UCSD-AML1 (cell line): Measurements from ENCODE around the gene MAP7.

Source experiments
- DNase-seq: peaks from one replicate; lab custom pipeline; 2025; ENCODE audit not compliant: unreplicated experiment; lab: John Stamatoyannopoulos, UW

Gene MAP7

DNA sequence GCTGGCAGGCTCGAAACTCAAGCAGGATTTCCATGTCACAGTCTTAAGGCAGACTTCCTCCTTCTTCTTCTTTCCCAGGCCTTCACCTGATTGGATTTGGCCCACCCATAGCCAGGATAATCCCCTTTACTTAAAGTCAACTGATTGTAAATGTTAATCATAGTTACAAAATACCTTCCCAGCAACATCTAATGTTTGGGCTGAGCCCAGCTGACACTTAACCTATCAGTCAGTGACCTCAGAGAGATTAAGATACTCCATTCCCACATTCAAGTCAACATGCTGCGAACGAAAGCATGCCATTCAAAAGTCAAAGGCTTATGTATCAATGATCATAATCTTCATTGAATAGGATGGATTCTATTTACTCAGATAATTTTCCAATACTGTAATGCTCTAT, 16.0 kb downstream of the MAP7 start:
- DNase-seq, result no peak

DNA sequence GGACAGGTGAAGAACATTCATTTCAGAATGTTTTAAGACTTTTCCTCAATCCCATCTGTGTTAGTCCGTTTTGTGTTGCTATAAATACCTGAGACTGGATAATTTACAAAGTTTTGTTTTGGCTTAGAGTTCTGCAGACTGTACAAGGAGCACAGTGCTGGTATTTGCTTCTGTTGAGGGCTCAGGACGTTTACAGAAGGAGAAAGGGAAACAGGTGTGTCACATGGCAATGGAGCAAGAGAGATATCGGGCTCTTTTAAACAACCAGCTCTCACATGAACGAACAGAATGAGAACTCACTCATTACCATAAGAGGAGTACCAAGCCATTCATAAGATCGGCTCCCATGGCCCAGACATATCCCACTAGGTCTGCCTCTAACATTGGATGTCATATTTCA, 16.7 kb downstream of the MAP7 start:
- no peak for DNase-seq

DNA sequence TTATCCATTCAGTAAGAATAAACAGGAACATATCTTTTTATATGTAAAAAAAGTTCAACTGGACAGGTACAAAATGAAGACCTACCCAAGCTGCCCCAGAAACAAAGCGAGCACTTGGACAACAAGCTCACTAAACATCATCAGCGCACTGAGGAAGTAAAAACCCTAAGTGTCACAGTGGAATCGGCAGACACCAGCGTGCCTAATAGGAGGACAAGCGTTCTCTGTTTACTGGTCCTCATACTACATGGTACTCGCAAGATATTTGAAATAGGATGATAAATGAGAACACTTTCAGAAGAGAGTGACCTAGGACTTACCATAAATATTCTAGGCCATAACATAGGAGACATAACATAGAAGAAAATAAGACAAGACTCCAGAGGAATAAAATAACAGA, 18.2 kb downstream of the MAP7 start:
- DNase-seq, result no peak

DNA sequence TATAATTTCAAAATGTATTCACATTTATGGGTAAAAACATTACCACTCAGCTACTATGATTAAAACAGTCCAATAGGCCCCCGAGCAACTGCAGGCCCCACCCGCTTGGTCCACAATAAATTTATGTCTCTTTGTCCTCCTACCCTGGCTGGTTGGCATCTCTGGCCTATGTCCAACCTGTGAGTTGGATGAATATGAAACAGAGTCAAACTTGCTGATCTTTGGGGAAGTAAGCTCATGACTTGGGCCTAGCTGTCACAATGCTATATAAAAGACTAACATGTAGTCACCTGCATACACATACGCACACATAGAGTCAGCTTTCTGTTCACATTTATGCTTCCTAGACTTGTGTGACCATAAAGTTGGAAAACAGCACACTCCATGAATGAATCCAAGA, 20.5 kb downstream of the MAP7 start:
- no peak for DNase-seq

DNA sequence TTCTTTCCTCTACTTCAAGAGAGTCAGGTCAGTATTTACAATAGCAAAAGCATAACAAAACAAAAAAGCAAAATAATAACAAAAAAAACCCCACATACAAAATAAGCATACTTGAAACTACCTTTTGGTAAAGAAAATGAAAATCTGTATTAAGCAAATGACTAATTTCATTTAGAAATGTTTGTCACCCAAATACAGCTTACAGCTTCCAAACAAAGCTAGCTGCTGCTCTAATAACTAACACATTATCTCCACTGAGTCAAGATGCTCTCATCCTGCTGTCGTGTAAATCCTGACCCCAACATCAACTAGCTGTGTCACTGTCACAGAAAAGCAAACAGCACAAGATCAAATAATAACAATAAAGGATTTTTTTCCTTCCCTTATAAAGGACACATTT, 21.7 kb downstream of the MAP7 start:
- no peak for DNase-seq

DNA sequence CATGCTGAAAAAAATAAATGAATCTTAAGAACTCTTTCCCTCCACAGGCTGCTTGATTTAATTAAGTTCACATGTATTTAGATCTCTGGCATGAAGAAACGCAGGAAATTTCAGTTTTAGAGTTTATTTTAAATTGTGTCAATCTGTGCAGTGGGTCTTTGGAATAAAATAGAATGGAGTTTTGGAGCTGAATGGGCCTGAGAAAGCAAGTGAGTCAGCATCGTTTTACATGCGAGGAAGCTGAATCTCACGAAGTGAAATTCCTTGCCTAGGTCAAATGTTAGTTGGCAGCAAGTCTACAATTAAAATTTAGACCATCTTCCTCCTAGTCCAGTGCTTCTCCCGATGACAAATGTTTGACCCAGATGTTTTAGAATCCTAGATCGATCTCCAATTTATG, 22.4 kb downstream of the MAP7 start:
- no peak for DNase-seq

DNA sequence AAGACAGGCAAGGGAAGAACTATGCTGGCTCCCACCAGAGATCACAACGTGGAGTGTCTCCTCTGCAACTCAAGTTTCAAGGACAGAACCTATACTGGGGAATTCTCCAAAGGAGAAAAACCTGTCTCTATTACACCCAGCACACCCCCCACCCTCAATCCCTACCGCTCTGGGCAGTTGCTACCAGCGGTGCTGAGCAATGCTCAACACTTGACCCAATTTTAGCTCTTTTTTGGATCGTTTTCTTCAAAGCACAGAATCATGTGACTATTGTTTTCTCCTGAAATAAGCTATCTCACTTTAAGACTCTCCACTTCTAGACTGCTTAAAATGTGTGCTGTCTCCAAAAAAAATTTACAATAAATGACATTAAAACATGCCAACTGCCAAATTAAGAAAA, 23.3 kb downstream of the MAP7 start:
- DNase-seq, result no peak

DNA sequence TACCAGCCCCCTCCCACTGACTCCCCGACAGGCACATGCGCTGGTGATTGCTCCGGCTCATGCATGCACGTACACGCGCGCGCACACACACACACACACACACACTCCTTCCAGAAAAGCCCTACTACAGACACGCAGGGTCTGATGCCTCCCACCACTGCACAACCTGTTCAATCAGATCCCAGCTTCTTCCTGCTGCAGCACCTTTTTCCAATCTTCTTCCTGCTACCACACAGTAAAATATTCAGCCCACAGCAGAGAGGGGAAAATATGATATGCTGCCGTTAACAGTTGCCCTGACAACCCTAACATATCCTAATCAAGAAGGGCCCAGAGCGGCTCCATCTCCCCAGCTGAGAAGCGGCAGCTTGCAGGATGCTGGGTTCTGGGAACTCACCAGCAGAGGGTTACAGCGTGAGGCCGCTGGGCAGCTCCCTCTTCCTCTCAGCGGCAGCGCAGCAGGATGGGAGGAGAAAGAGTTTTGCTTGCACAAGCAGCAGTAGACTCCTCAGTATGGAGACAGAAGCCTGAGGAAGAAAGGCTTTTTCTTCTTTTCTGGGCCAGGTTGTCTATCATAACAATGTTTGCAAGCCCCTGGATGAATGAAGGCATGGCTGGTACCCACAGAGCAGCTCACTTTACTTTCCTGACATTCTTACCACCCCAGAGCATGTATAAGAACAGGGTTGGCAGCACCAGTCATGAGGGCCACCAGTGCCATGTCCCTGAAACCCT, 23.9 kb downstream of the MAP7 start:
- peak; percentile 80 for DNase-seq

DNA sequence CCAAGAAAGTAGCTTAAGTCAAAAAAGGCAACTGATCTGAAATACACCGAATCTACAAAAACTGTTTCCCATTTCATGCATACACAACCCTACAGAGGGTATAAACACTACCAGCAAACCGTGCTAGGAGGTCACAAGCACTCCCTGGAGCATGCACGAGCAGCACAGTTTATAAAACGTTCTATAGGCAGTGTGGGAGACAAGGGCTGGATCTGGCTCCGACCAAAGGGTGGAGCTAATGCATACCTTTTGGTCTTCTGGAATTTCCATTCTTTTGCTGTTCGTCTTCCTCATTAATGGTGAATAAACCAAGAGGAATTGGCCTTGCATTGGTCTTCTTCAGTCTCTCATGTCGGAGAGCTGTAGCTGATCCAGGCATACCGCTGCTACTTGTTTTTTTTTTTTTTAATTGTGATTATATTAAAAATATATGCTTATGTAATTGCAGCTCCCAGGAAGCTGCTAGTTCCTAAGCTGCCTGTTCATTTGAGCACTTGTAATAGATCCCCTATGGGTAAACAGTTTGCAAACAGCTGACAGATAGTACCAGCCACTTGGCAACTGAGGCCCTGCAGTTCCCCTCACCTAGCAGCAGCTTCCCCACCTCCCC, 24.5 kb downstream of the MAP7 start:
- peak; percentile 18 for DNase-seq

DNA sequence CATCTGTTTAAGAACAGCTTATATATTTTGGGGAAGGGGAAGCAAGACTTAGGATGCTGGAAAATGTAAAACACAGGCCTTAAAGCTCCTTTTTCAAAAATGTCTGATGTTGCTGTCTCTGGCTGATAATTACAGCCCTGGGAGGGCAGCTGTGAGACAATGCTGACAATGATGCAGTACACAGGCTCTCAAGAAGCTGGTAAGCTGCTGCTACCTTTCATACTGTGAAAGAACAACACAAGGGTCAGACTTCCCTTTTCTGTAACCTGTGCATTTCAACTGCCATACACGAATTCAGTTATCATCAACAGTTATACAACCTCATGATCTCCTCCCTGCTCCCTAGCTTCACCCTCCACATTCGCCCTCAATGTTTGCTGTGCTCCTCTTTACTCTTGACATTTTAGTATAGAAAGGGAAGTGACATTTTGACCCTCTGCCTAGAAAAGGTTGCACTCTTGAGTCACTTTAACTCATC, 25.2 kb downstream of the MAP7 start:
- DNase-seq, result no peak

DNA sequence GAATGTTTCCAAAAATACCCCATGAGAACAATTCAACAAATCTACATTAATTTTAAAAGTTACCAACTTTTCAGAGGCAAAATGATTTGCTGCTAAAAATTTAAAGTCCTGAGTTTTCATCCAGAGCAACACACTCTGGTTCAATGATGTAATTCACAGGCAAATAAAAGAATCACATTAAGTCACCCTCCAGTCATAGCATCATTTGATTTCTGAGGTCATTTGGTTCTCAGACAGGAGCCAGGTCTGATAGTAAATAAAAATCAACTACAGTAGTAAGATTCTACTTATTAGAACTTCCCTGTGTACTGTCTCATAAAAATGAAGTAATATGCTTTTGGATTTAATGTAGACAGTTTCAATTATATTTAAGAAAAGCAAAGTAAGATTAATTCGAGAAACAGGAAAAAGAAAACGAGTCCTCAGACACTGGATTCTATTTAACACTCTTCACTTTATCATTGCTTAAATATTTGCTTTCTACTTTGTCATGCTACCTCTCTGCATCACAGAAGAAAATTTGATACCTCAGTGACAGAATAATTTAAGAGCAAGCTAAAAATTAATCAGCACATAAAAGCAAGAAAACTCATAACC, 25.8 kb downstream of the MAP7 start:
- no peak for DNase-seq

DNA sequence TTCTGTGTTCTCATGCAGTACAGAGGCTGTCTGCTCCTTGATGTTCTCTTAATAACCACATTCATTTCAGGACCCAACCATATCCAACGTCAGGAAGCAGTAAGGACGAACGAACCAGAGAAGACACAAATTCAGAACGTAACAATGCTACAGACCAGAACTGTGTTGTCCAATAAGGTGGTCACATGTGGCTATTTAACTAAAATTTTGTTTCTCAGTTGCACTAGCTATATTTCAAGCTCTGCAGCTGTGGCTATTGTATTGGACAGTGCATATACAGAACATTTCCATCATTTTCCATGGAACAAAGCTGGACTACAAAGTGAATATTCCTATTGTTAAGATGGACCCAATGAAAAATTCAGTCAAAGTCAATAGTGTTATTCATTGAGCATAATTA, 27.0 kb downstream of the MAP7 start:
- DNase-seq, result no peak

DNA sequence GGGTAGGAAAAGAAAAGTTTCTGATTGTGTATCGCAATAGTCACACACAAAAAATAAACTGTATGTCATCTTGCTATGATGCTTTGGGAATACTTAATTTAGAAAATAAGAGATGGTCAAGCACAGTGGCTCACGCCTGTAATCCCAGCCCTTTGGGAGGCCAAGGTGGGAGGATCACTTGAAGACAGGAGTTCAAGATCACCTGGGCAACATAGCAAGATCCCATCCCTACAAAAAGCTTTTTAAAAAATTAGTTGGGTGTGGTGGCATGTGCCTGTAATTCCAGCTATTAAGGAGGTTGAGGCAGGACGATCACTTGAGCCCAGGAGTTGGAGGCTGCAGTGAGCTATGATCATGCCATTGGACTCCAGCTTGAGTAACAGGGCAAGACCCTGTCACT, 27.6 kb downstream of the MAP7 start:
- no peak for DNase-seq

DNA sequence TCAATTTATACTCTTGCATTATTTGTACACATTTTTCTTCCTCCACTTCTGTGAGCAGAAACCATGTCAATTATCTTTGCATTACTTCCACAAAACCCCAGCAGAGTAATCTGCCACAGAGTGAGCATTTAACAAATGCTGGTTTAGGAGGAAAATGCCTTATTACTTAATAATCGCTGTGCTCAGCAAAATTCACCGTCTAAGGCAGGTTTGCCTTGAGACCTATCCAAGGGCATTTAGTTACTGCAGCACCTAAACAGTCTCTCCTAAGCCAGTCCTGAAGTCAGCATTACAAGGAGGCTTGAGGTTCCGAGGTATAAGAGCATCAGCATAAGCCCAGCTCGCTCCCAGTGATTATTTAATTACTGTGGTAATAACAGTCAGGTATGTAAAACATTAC, 28.3 kb downstream of the MAP7 start:
- DNase-seq, result no peak

DNA sequence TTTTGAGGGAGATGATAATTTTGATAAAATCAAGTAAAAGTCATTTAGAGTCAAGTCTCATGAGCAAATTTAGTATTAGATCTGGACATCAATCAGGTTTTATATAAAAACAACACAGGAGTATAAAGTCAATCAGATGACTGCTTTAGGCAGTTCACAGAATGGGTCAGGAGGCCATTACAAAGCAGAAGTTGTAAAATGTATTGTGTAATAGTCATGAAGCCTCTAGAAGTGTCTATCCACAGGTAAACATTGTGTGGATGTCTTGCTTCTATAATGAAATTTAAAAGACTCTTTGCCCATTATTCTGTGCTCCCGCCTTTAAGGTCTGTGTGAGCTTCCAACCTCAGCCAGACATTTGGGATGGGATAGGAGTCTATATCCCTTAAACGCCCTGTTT, 28.8 kb downstream of the MAP7 start:
- no peak for DNase-seq

DNA sequence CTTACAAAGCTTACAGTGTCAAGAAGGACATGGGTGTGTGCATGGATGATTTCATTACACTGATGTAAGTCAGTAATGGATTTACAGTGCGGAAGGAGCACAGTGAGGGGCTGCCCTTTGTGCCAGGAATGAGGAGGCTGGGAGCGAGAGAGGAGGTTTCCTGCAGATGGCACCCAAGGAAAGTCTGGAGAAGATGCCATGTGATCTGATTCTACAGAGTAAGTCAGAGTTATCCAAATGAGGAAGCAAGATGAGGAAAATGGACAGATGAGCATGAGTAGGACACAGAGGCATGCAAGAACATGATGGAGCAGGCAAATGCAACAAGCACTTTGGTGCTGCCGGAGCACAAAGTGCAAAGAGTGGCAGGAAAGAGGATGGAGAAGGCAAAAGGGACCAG, 29.7 kb downstream of the MAP7 start:
- no peak for DNase-seq

DNA sequence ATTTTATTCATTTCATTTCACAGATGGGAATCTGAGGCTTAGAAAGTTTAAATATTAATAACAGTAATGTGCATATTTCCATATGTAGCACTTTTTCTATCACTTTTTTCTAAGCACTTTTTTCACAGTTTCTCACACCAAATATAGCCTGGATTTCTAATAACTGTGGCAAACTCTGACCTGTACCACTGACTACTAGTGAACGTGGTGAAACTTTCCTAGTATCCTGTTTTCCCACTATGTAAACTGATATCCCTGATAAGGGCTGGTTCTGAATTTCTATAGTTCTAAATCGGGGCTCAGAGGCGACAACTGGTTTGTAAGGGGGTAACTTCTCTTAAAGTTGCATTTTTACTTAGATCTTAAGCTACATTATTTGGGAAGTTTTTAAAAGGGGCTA, 32.6 kb downstream of the MAP7 start:
- DNase-seq, result no peak

DNA sequence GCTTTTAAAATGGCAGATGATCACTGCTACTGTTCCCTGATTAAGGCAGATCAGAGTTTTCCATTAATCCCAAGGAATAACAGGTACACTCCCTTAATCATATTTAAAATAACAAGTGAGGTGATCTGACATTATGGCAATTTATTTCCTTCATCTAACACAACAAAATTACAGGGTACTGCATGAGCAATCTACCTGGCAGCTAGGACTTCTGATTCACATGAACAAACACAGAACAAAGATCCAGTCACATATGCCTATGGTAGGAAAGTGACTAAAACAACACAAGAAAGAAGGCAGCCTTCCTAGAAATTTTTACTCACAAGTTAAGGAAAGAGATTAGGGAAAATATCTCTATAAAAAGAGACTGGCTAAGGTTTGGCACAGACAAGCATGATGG, 33.2 kb downstream of the MAP7 start:
- DNase-seq, result no peak

DNA sequence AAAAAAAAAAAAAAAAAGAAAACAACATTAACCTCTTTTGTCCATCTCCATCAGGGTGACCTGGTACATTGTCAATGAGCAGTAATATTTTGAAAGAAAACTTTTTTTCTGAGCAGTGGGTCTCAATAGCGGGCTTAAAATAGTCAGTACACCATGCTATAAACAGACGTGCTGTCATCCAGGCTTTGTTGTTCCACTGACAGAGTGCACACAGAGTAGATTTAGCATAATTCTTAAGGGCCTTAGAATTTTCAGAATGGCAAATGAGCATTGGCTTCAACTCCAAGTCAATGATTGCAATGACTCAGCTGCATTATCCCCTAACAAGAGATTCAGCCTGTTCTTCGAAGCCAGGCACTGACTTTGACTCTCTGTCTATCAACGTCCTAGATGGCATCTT, 35.6 kb downstream of the MAP7 start:
- DNase-seq, result no peak

DNA sequence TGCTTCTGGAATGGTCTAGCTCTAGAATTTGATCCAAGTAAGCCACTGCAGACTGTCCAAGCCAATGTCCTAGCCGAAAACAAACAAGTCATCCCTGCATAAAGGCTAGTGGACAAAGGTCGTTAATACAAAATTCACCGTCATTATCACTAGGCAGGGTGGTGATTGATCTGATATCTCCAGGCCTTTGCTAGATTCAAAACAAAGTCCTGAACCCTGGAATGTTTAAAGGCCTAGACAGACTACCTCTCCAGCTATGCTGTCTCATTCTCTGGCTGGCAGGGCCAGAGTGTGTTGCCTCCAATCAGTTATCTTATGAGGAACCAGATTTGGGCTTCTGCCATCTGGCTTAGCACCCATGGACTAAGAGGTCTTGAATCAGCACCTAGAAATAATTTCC, 38.3 kb downstream of the MAP7 start:
- no peak for DNase-seq

DNA sequence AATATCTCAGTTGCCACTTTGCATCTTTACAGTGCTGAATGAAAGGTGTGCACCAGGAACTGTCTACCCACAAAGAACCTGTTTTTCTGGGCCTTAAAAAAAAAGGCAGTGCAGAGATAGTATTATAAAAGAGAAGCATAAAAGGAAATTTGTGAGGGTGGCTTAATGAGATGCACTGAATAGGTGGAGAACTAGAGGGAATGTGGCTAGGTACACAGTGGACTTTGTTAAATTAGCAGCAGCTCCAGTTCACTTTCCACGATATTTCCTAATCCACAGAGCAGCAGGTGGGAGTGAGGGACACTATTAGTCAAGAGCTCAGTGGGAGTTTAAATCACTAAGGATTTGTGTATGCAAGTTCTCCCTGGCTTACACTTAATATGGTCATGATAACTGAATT, 38.8 kb downstream of the MAP7 start:
- no peak for DNase-seq

DNA sequence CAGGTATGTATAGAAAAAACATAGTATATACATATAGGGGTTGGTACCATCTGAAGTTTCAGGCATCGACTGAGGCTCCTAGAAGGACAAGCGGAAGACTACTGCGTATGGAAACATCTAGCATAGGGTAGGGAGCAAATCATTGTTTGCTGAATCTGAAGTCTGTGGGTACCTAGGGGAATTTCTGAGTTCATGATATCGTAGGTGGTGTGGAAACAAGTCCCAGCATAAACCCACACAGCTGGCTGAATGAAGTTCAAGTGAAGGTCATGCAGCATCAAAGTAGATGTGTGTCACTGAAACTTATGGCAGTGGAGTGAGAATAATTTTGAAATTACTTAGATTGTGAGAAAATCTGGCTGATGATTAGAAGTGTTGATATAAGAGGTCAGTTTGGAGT, 39.4 kb downstream of the MAP7 start:
- DNase-seq, result no peak

DNA sequence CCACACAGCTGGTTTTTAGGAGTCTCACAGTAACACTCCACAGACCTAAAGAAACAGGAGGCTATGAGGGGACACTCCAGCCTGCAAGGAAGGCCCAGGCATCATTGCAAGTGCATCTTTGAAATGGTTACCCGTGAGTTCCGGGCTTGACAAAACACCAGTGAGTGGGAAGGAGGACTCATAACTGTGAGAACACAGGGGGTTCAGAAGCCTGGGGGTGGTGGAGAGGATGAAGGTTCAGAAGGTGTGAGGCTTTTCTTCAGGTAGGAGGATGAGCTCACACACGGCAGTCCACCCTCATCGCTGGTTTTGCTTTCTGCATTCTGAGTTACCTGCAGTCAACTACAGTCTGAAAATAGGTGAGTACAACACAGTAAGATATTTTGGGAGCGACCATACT, 39.9 kb downstream of the MAP7 start:
- DNase-seq, result no peak
